DMS79 treated with DMSO at 0.1 percent for 48 hours (cell line): ENCODE measurements around the gene MLLT10.
"Not testable (repeated sequence)": the region's sequence is repeated elsewhere in the genome, so short reads cannot be mapped to it uniquely, and the experiment has no call there.

Experiments used
- DNase-seq: peaks from one replicate; lab custom pipeline; 2025; lab: John Stamatoyannopoulos, UW

Gene MLLT10

DNA sequence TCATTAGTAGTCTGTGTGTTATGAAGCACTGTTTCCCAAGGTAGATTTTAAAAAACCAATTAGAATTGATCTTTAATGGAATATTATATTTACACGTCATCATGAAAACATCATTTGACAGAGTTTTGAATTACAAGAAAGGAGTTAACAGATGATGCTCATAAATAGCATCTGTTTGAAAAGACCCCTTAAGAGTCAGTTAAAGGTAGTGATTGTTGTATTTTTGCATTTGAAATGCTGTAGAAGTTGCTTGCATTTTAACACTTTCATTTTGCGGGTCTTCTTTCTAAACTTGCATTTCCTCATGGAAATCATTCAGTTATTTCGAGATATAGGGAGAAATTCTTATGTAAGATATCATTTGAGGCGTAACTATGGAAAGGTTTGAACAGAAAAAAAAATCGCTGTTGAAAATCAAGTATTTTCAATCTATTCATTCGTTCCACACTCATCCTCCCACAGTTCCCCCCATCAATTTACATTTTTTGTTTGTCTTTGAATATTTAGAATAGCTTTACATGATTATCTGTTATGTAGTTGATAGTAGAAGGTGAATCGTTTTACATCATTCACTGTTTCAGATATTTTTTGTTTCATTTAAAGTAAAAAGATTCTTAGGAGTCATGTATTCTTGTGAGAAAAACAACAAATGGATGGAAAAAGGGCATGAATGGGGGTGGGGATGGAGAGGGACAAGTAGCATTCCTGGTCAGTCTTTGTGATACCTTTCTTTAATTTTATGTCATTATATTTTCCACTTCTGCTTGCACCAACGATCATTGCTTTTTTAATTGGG, 5.6 kb upstream of the MLLT10 start:
- peak; percentile 46 for DNase-seq

DNA sequence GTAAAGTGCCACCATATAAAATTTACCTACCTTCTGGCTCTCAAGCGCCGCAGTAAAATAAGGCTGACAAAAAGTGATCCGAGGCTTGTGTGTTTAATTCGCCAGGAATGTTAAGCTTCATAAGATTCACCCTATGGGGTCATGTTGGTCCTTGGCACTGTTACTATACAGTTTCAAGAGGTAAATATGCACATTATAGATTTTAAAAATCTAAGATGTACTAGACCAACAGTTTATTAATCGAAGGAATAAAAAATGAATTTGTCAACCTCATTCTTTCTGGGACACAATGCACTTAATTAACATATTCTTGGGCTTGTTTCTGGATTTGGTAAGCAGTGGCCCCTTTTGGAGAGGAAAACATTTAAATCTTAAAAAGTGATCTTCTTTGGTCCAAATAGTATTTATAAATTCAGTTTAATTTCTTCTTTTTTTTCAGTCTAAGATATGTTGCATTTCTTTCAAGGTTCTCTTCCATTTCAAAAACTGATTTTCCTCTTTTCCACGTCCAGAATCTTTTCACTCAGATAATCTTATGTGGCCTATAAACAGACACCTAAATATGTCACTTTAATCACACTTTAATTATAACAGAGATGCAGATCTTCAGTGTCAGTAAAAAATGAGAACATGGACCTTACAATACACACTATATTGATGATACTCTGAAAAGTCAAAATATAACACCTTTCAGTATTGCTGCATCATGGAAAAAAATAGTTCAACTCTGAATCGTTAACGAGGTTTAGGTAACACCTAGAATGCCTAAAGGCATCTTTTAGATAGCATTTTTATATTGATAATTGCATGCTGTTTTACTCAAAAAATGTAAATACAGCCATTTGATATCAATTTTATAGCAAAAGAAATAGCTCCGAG, 4.8 kb upstream of the MLLT10 start:
- DNase-seq, result peak; percentile 46

DNA sequence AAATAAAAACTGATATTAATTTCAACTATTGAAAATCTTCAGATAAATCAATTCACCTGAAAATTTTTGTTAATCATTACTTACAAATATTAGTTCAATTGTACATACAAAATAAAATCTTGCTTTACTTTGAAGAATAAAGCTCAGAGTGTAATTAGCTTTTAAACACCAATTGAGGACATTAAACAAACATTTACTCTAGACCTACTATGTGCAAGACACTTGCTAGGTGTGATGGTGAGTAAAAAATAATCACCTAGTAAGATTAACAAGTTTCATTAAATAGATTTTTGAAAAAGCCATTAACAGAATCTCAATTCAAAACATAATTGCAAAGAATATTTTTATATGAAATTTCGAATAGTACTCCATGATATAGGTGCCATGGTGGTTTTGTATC, 3.9 kb upstream of the MLLT10 start:
- DNase-seq, result peak; percentile 29

DNA sequence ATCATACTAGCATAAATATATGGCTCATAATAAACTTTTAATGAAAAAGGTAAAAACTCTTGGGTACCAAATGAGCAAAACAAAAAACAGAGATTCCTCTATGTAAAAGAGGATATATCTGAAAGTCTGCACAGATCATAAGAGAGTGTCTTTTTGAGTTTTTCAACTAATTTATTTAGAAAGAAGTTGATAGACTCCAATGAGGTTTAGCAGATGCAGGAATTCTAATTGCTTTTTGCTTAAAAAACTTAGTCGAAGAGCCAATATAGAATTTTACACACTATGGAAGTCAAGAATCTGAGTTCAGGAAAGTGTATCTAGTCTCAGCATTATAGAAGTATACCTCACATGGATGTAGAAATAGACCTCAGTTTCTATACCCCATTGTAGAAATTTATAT, 3.4 kb upstream of the MLLT10 start:
- DNase-seq, result peak; percentile 54

DNA sequence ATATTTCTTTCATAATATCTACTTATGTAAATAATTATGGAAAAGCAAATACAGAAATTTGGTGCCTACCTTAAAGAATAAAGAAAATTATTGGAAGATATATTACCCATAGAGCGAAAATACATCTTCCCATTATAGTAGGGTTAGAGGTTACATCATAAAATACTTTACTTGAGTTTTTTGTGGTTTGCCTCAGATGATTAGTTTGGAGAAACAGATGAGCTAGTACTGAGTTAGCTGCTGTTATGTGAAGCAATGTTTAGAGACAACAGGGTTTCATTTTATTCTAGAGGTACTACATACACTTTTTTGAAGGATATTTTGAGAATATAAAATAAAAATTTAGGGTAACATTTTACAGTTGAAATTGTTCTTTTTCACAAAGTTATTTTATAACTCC, 2.9 kb upstream of the MLLT10 start:
- no peak for DNase-seq

DNA sequence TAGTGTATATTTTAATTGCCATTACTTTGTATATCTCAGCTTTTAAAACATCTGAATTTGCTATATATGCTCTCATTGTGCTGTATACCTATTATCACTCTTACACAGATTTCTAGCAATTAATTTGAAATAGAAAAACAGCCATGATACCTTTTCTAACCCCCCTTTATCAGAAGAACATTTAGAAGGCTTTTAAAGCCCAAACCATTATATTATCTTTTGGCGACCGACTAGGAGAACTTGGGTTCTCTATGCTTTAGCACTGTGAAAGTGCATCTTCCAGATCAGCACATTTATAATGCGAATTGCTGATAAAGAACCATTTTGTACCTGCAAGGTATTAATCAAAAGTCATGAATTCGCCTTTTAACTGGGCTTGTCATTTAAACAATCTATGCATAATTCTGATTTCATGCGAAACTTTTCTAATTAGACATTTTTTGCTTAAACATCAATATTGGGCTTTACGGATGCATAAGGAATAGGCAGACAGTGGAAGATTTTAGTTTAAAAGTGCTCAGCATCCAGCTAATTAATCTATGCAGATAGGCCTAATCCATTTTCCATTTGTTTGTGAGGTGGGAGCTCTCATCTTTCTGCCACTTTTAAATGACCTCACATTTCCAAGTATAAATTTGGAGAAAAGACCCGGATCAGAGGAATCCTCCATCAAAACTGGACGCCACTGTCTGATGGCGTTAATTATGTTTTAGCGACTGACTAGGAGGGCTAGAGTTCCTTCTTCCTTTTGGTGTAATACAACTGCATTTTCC, 1.2 kb upstream of the MLLT10 start:
- peak; percentile 29 for DNase-seq

DNA sequence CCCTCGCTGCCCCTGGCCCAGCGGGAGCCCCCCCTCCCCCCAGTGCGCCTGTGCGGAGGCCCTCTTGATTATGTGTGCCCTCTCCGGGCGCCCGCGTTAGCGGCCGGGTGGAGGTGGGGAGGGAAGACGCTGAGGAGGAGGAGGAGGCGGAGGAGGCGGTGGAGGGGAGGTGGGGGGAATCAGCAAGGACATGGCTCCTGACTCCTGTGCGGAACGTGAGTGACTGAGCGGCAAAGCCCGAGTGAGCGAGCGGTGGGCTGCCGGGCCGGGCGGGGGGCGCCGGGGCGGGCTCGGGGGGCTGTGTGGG, 201 bp downstream of the MLLT10 start:
- DNase-seq, result no peak

DNA sequence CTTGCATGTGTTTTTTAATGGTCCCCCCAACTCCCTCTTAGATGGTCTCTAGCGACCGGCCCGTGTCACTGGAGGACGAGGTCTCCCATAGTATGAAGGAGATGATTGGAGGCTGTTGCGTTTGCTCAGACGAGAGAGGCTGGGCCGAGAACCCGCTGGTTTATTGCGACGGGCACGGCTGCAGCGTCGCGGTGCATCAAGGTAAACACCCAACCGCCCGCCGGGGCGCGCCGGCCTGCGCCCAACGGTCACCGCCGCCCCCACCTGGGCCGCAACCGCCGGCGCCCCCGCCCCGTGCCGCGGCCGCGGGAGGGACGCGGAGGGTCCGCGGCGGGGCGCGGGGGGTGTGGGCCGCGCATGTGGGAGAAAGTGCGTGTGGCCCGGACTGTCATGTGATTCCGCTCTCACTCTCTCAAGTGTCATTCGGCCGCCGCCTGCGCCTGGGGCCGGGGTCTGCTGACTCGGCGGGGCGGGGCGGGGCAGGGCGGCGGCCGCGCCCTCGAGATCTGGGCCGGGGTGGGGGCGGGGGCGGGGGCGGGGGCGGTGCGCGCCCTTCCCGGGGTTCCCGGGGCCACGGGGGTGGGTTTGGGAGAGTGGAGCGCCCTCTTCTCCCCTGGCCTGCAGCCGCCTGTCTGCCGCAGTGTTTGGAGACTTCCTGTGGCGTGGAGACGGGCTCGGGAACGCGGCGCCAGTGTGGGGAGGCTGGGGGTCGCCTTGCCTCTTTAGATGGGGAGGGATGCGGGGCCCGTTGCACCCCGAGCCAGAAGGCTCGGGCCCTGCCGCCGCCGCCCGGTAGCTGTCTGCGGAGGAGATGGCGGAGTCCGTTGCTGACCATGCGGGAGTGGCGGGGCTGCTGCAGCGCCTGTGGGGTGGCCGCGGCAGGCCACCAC, 817 bp downstream of the MLLT10 start:
- peak; percentile 8 for DNase-seq

DNA sequence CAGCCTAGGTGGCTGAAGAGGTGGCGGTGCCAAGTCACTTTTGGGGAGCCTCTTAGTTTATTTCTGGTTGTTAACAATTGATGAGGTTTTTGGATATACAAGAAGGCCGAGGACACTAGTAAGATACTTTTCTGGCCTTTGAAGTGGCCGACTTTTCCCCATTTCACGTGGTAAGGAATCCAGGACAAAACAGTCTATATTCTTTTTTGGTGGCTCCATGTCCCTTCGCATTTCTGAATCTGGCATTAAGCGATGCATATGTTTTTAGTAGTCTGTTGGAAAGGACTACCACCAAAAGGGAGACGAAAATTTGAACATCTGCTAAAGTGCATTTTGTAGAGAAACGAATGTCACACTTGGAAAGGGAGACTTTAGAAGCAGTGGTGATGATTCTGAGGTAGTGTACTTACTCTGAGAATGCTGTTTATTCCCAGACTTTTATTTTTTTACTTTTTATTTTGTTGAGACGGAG, 1.5 kb downstream of the MLLT10 start:
- DNase-seq, result no peak

DNA sequence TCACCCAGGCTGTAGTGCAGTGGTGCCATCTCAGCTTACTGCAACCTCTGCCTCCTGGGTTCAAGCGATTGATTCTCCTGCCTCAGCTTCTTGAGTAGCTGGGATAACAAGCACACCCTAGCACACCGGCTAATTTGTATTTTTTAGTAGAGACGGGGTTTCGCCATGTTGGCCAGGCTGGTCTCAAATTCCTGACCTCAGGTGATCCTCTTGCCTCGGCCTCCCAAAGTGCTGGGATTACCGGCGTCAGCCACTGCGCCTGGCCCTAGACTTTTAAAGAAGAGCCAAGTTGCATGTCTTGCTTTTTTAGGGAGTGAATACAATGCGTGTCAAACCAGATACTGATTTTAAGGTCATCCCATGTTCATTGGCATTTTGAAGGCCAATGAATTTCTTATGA, 1.9 kb downstream of the MLLT10 start:
- not testable (repeated sequence) for DNase-seq

DNA sequence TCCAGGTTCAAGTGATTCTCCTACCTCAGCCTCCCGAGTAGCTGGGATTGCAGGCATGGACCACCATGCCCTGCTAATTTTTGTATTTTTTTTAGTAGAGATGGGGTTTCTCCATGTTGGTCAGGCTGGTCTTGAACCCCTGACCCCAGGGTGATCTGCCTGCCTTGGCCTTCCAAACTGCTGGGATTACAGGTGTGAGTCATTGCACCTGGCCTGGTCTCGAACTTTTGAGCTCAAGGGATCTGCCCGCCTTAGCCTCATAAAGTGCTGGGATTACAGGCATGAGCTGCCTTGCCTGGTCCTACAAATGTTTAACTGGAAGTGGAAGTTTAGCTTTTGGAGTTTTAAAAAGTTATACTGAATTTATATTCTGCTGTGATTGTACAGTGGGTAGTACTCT, 2.8 kb downstream of the MLLT10 start:
- no peak for DNase-seq

DNA sequence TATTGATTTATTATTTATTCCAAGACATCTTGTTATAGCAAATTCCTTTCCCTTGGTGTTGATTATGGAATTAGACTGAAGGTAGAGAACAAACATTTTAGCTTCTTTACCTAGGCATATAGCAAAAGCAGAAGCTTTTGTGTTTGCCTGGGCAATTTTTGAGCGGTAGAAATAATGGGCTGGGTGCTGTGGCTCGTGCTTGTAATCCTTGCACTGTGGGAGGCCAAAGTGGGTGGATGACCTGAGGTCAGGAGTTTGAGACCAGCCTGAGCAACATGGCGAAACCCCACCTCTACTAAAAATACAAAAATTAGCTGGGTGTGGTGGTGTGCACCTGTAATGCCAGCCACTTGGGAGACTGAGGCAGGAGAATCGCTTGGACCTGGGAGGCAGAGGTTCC, 6.7 kb downstream of the MLLT10 start:
- not testable (repeated sequence) for DNase-seq

DNA sequence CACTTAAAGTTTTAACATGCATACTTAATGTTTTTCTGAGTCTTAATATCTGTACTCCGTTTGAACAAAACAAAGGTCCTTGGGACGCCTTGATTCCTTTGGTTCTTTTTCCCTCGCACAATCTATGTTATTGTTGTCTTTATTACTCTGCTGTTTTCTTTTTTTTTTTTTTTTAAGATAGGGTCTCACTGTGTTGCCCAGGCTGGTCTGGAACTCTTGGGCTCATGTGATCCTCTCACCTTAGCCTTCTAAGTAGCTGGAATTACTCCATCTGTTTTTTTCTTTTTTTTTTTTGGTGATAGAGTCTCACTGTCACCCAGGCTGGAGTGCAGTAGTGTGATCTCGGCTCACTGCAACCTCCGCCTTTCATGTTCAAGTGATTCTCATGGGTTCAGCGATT, 13.2 kb downstream of the MLLT10 start:
- no peak for DNase-seq

DNA sequence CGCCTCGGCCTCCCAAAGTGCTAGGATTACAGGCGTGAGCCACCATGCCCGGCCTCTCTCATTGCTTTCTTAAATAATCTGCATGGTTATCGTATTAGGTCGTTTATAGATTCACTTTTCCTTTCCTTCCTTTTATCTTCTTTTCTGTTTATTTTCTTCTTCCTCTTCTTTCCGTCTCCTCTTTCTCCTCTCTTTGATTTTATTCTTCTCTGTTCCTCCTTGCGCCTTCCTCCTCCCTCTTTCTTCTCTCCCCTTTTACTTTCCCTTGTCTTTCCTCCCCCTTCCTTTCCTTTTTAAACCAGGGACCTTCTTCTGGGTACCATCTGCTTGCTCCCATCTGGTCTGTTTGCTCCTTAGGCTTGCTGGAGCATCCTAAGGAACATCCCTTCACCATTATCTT, 18.6 kb downstream of the MLLT10 start:
- DNase-seq, result no peak

DNA sequence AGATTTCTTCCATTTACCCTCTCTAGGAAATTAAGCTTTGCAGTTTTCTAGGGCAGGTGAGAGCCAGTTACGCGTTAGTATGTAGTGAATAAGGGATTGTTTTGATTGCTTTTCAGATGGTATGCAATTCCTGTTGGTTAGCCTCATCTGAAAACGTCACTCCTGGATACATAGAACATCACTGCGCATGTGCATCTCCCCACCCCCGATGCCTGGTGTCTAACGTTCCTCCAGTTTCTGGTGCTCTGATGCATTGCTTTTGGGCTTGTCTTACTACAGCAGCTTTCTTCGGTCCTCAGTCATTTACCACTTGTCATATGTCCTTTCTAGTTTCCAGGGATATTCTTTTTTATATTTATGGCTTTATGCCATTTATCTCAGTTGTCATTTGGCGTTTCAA, 22.5 kb downstream of the MLLT10 start:
- no peak for DNase-seq

DNA sequence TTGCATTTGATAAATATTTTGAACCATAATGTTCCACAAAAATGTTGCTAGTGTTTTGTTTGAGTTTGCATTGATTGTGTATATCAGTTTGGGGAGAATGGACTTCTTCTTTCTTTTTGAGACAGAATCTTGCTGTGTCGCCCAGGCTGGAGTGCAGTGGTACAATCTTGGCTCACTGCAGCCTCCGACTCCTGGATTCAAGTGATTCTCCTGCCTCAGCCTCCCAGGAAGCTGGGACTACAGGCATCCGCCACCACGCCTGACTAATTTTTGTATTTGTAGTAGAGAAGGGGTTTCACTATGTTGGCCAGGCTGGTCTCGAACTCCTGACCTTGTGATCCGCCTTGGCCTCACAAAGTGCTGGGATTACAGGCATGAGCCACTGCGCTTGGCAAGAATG, 25.0 kb downstream of the MLLT10 start:
- not testable (repeated sequence) for DNase-seq

DNA sequence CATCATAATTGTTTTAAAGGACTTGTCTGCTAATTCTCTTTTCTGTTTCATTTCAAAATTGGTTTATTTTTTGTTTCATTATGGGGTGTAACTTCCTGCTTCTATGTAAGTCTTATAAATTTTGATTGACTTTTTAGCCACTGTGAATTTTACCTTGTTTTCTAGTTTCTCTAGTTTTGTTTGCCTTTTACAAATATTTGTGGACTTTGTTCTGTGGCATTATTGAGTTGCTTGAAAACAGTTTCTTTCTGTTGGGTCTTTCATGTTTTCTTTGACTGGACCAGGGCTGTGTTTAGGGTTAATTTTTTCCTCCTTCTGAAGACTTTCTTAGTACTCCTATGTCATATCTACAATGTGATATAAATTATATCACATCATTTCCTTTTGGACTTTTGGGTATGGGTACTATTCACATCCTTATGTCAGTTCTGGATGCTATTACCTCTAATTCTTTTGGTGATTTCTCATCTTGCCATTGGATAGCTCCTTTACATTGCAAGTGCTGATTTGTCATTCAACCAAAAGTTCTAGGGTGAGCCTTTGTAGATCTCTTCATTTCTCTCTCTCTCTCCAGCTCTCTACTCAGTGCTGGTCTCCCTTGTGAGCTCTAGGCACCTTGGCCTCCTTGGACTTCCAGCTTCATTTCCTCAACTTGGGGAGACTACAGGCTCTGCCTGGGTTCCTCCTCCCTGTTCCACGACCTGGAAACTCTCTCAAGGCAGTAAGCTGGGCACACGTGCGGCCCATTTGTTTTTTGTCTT, 36.9 kb downstream of the MLLT10 start:
- no peak for DNase-seq

DNA sequence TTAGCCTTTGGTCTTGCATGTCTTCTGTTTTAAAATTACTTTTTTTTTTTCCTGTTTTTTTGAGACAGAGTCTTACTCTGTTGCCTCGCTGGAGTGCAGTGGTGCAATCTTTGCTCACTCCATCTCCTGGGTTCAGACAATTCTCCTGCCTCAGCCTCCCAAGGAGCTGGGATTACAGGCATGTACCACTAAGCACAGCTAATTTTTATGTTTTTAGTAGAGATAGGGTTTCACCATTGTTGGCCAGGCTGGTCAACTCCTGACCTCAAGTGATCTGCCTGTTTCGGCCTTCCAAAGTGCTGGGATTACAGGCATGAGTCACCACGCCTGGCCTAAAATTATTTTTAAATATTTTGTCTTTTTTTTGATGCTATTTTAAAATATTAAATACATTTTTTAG, 38.5 kb downstream of the MLLT10 start:
- no peak for DNase-seq

DNA sequence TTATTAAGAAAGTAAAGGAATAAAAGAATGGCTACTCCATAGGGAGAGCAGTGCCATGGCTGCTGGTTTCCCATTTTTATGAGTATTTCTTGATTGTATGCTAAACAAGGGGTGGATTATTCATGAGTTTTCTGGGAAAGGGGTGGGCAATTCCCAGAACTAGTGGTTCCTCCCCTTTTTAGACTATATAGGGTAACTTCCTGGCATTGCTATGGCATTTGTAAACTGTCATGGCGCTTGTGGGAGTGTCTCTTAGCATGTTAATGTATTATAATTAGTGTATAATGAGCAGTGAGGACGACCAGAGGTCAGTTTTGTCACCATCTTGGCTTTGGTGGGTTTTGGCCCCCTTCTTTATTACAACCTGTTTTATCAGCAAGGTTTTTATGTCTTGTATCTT, 40.5 kb downstream of the MLLT10 start:
- DNase-seq, result not testable (repeated sequence)

DNA sequence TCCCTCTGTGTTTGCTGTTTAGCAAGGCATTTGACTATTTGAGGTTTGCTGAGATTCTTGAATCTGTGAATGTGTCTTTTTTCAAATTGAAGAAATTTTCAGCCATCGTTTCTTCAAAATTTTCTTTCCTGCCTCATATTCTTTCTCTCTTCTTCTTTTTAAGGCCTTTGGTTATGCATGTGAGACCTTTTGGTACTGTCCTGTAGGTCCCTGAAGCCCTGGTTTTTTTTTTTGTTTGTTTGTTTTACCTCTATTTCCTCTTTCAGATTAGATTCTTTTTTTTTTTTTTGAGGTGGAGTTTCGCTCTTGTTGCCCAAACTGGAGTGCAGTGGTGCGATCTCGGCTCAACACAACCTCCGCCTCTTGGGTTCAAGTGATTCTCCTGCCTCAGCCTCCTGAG, 45.3 kb downstream of the MLLT10 start:
- no peak for DNase-seq

DNA sequence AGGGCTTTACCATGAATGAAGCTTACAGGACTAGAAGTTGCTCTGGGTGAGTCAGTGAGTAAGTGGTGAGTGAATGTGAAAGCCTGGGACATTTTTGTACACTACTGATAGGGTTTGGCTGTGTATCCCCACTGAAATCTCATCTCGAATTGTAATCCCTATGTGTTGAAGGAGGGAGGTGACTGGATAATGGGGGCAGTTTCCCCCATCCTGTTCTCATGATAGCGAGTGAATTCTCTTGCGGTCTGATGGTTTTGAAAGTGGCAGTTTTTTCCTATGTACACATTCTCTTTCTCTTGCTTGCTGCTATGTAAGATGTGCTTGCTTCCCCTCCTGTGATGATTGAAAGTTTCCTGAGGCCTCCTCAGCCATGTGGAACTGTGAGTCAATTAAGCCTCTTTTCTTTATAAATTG, 47.4 kb downstream of the MLLT10 start:
- DNase-seq, result not testable (repeated sequence)
